ENCODE measurements around the gene PRMT7. TPM values are rescaled to one million over a fixed set of nuclear protein-coding genes. Genes with fewer than 3 reads are reported as not detected.

The PRMT7 gene
- total RNA-seq, 1 donor from 2014 or later, result 36.7 TPM

GRCh38 chr16:68289202-68289601 lies 21.6 kb upstream of the PRMT7 start:
- Mint-ChIP-seq H3K36me3 (ENCODE audit: low read depth, unreplicated experiment) (peaks cover 19% of the 10 kb centered on the region), H3K4me1 (ENCODE audit: low read depth, unreplicated experiment) (peaks cover 19% of the 10 kb centered on the region), H3K27me3 (ENCODE audit: low read depth, unreplicated experiment) (no peaks in the 10 kb centered on the region), H3K27ac (ENCODE audit: unreplicated experiment) (no peak overlapping the region), H3K9me3 (ENCODE audit: unreplicated experiment) (no peaks in the 10 kb centered on the region), H3K4me3 (ENCODE audit: unreplicated experiment) (no peak overlapping the region)
- H2AFZ ChIP-seq (ENCODE audit: low read depth, low read length), result no peak overlapping the region
- TF ChIP-seq CTCF (IDR thresholded peaks at IDR 0.05; ENCODE audit: insufficient read depth, low read depth, low read length) (no peak), EZH2 (IDR thresholded peaks at IDR 0.05; ENCODE audit: insufficient read depth, low read length) (no peak)
- no peak overlapping the region for H3K4me3 ChIP-seq (ENCODE audit: insufficient read depth, low read depth, low read length)
- H3K4me1 ChIP-seq (ENCODE audit: insufficient read depth, low read length), result peaks cover 17% of the 10 kb centered on the region
- no peak for DNase-seq (ENCODE audit: low read depth)
- peaks cover 24% of the 10 kb centered on the region for H3K36me3 ChIP-seq (ENCODE audit: insufficient read depth, low read length)
- H3K4me2 ChIP-seq (ENCODE audit: low read length), result no peak overlapping the region
- no peak overlapping the region for H3K27ac ChIP-seq (ENCODE audit: low read depth, low read length)
- H3K9ac ChIP-seq (ENCODE audit: low read length), result no peak overlapping the region
- no peaks in the 10 kb centered on the region for H3K27me3 ChIP-seq (ENCODE audit: insufficient read depth, low read length)
- H4K20me1 ChIP-seq (ENCODE audit: insufficient read depth, low read length), result peaks cover 82% of the 10 kb centered on the region
- peaks cover 50% of the 10 kb centered on the region for H3K79me2 ChIP-seq (ENCODE audit: insufficient read depth, low read length)
- no peak for FAIRE-seq
- H3K9me3 ChIP-seq (ENCODE audit: insufficient read depth, low read depth, low read length), result no peaks in the 10 kb centered on the region

GRCh38 chr16:68289621-68290329 lies 21.0 kb upstream of the PRMT7 start:
- peaks cover 19% of the 10 kb centered on the region for H3K36me3 Mint-ChIP-seq (ENCODE audit: low read depth, unreplicated experiment)
- Histone ChIP-seq H3K4me2 (ENCODE audit: low read length) (peak overlapping the region; percentile 33), H4K20me1 (ENCODE audit: insufficient read depth, low read length) (peaks cover 82% of the 10 kb centered on the region), H3K79me2 (ENCODE audit: insufficient read depth, low read length) (peaks cover 44% of the 10 kb centered on the region), H3K9me3 (ENCODE audit: insufficient read depth, low read depth, low read length) (no peaks in the 10 kb centered on the region), H3K27ac (ENCODE audit: low read depth, low read length) (no peak overlapping the region), H3K27me3 (ENCODE audit: insufficient read depth, low read length) (no peaks in the 10 kb centered on the region), H3K9ac (ENCODE audit: low read length) (peak overlapping the region; percentile 15), H3K36me3 (ENCODE audit: insufficient read depth, low read length) (peaks cover 24% of the 10 kb centered on the region), H3K4me1 (ENCODE audit: insufficient read depth, low read length) (peaks cover 17% of the 10 kb centered on the region), H2AFZ (ENCODE audit: low read depth, low read length) (no peak overlapping the region), H3K4me3 (ENCODE audit: insufficient read depth, low read depth, low read length) (no peak overlapping the region)
- TF ChIP-seq CTCF (IDR thresholded peaks at IDR 0.05; ENCODE audit: insufficient read depth, low read depth, low read length), result no peak
- no peak for TF ChIP-seq EZH2 (IDR thresholded peaks at IDR 0.05; ENCODE audit: insufficient read depth, low read length)
- H3K4me3 Mint-ChIP-seq (ENCODE audit: unreplicated experiment), result peak overlapping the region; percentile 18
- H3K9me3 Mint-ChIP-seq (ENCODE audit: unreplicated experiment), result no peaks in the 10 kb centered on the region
- DNase-seq (ENCODE audit: low read depth), result peak; percentile 76
- FAIRE-seq, result no peak
- H3K4me1 Mint-ChIP-seq (ENCODE audit: low read depth, unreplicated experiment), result peaks cover 19% of the 10 kb centered on the region
- no peaks in the 10 kb centered on the region for H3K27me3 Mint-ChIP-seq (ENCODE audit: low read depth, unreplicated experiment)
- H3K27ac Mint-ChIP-seq (ENCODE audit: unreplicated experiment), result no peak overlapping the region

- H3K9me3 Mint-ChIP-seq (ENCODE audit: unreplicated experiment), result no peaks in the 10 kb centered on the region
- Histone ChIP-seq H2AFZ (ENCODE audit: low read depth, low read length) (no peak overlapping the region), H3K27ac (ENCODE audit: low read depth, low read length) (no peak overlapping the region), H4K20me1 (ENCODE audit: insufficient read depth, low read length) (peaks cover 75% of the 10 kb centered on the region), H3K79me2 (ENCODE audit: insufficient read depth, low read length) (peaks cover 37% of the 10 kb centered on the region), H3K9me3 (ENCODE audit: insufficient read depth, low read depth, low read length) (no peaks in the 10 kb centered on the region), H3K4me2 (ENCODE audit: low read length) (peak overlapping the region; percentile 33), H3K36me3 (ENCODE audit: insufficient read depth, low read length) (peaks cover 24% of the 10 kb centered on the region), H3K27me3 (ENCODE audit: insufficient read depth, low read length) (no peaks in the 10 kb centered on the region), H3K4me1 (ENCODE audit: insufficient read depth, low read length) (peaks cover 17% of the 10 kb centered on the region), H3K4me3 (ENCODE audit: insufficient read depth, low read depth, low read length) (no peak overlapping the region), H3K9ac (ENCODE audit: low read length) (peak overlapping the region; percentile 15)
- peak overlapping the region; percentile 18 for H3K4me3 Mint-ChIP-seq (ENCODE audit: unreplicated experiment)
- no peak for DNase-seq (ENCODE audit: low read depth)
- no peaks in the 10 kb centered on the region for H3K27me3 Mint-ChIP-seq (ENCODE audit: low read depth, unreplicated experiment)
- TF ChIP-seq EZH2 (IDR thresholded peaks at IDR 0.05; ENCODE audit: insufficient read depth, low read length) (no peak), CTCF (IDR thresholded peaks at IDR 0.05; ENCODE audit: insufficient read depth, low read depth, low read length) (no peak)
- FAIRE-seq, result no peak
- H3K4me1 Mint-ChIP-seq (ENCODE audit: low read depth, unreplicated experiment), result peaks cover 17% of the 10 kb centered on the region
- peaks cover 17% of the 10 kb centered on the region for H3K36me3 Mint-ChIP-seq (ENCODE audit: low read depth, unreplicated experiment)
- H3K27ac Mint-ChIP-seq (ENCODE audit: unreplicated experiment), result no peak overlapping the region
These were observed 20.4 kb upstream of the PRMT7 start for GRCh38 chr16:68290450-68290849.

Measured in astrocyte (in vitro differentiated cells and primary cell).